Mononuclear cell (primary cell): ENCODE results near the gene ARHGAP25. TPM values are rescaled to one million over a fixed set of nuclear protein-coding genes. Genes with fewer than 3 reads are reported as not detected.

Experiments used
- H3K27me3 ChIP-seq: 2 replicates; pipeline ENCODE4 v1.6.0; 2011; ENCODE audit warnings: low read length, control low read depth; ENCODE audit not compliant: insufficient read depth
- H3K4me1 ChIP-seq: 2 replicates; pipeline ENCODE4 v1.5.1; 2011; ENCODE audit warnings: mild to moderate bottlenecking, low read length, control low read depth; ENCODE audit not compliant: insufficient read depth
- H3K4me3 ChIP-seq: 2 replicates; pipeline ENCODE4 v1.5.1; 2011; ENCODE audit warnings: mild to moderate bottlenecking, low read length, moderate library complexity
- H3K9me3 ChIP-seq: 2 replicates; pipeline ENCODE4 v1.5.1; 2011; ENCODE audit warnings: low read depth, mild to moderate bottlenecking, control low read depth, low read length
- total RNA-seq: library from RNA; depleted of rRNA; stranded (reverse); fragments of >200 nt; gene quantifications from one replicate; pipeline ENCODE4 v1.2.3, GENCODE V29; 2012

Gene ARHGAP25
- total RNA-seq, 1 donor: 28.2 TPM

GRCh38 chr2:68849579-68850030 lies 115.0 kb downstream of the ARHGAP25 start:
- Histone ChIP-seq H3K27me3 (no peaks in the 10 kb centered on the region), H3K9me3 (no peaks in the 10 kb centered on the region), H3K4me1 (no peaks in the 10 kb centered on the region), H3K4me3 (no peak overlapping the region)

GRCh38 chr2:68850524-68850923 lies 115.9 kb downstream of the ARHGAP25 start:
- H3K9me3 ChIP-seq: no peaks in the 10 kb centered on the region
- no peak overlapping the region for H3K4me3 ChIP-seq
- H3K4me1 ChIP-seq: no peaks in the 10 kb centered on the region
- H3K27me3 ChIP-seq: no peaks in the 10 kb centered on the region

GRCh38 chr2:68853035-68853434 lies 118.4 kb downstream of the ARHGAP25 start:
- Histone ChIP-seq H3K4me3 (no peak overlapping the region), H3K4me1 (peaks cover 11% of the 10 kb centered on the region), H3K27me3 (no peaks in the 10 kb centered on the region), H3K9me3 (no peaks in the 10 kb centered on the region)

- H3K4me1 ChIP-seq: peaks cover 19% of the 10 kb centered on the region
- H3K27me3 ChIP-seq: no peaks in the 10 kb centered on the region
- no peak overlapping the region for H3K4me3 ChIP-seq
- H3K9me3 ChIP-seq: no peaks in the 10 kb centered on the region
Observed at GRCh38 chr2:68853915-68854314, 119.3 kb downstream of the ARHGAP25 start.

GRCh38 chr2:68854476-68854875 lies 119.9 kb downstream of the ARHGAP25 start:
- no peaks in the 10 kb centered on the region for H3K9me3 ChIP-seq
- no peaks in the 10 kb centered on the region for H3K27me3 ChIP-seq
- H3K4me3 ChIP-seq: no peak overlapping the region
- H3K4me1 ChIP-seq: peaks cover 19% of the 10 kb centered on the region

- no peaks in the 10 kb centered on the region for H3K9me3 ChIP-seq
- H3K27me3 ChIP-seq: no peaks in the 10 kb centered on the region
- peaks cover 28% of the 10 kb centered on the region for H3K4me1 ChIP-seq
- H3K4me3 ChIP-seq: no peak overlapping the region
Observed at GRCh38 chr2:68855550-68855949, 120.9 kb downstream of the ARHGAP25 start.

- Histone ChIP-seq H3K27me3 (no peaks in the 10 kb centered on the region), H3K9me3 (no peaks in the 10 kb centered on the region), H3K4me1 (peaks cover 45% of the 10 kb centered on the region), H3K4me3 (no peak overlapping the region)
Observed at GRCh38 chr2:68857202-68857845, 122.7 kb downstream of the ARHGAP25 start.

- no peaks in the 10 kb centered on the region for H3K27me3 ChIP-seq
- H3K4me3 ChIP-seq: no peak overlapping the region
- H3K4me1 ChIP-seq: peaks cover 47% of the 10 kb centered on the region
- H3K9me3 ChIP-seq: no peaks in the 10 kb centered on the region
Observed at GRCh38 chr2:68857855-68858456, 123.3 kb downstream of the ARHGAP25 start.

GRCh38 chr2:68860111-68860510 lies 125.5 kb downstream of the ARHGAP25 start:
- H3K9me3 ChIP-seq: no peaks in the 10 kb centered on the region
- H3K27me3 ChIP-seq: no peaks in the 10 kb centered on the region
- no peak overlapping the region for H3K4me3 ChIP-seq
- H3K4me1 ChIP-seq: peaks cover 47% of the 10 kb centered on the region

- Histone ChIP-seq H3K27me3 (no peaks in the 10 kb centered on the region), H3K4me1 (peaks cover 47% of the 10 kb centered on the region), H3K4me3 (no peak overlapping the region), H3K9me3 (no peaks in the 10 kb centered on the region)
Observed at GRCh38 chr2:68861330-68861729, 126.7 kb downstream of the ARHGAP25 start.

- Histone ChIP-seq H3K9me3 (no peaks in the 10 kb centered on the region), H3K4me1 (peaks cover 37% of the 10 kb centered on the region), H3K4me3 (no peak overlapping the region), H3K27me3 (no peaks in the 10 kb centered on the region)
Observed at GRCh38 chr2:68862889-68863288, 128.3 kb downstream of the ARHGAP25 start.

- Histone ChIP-seq H3K27me3 (no peaks in the 10 kb centered on the region), H3K4me1 (peaks cover 28% of the 10 kb centered on the region), H3K4me3 (no peak overlapping the region), H3K9me3 (no peaks in the 10 kb centered on the region)
Observed at GRCh38 chr2:68863996-68864395, 129.4 kb downstream of the ARHGAP25 start.

GRCh38 chr2:68865108-68865507 lies 130.5 kb downstream of the ARHGAP25 start:
- Histone ChIP-seq H3K4me3 (no peak overlapping the region), H3K9me3 (no peaks in the 10 kb centered on the region), H3K4me1 (peaks cover 23% of the 10 kb centered on the region), H3K27me3 (no peaks in the 10 kb centered on the region)

GRCh38 chr2:68870215-68870614 lies 135.6 kb downstream of the ARHGAP25 start:
- H3K9me3 ChIP-seq: no peaks in the 10 kb centered on the region
- H3K4me3 ChIP-seq: no peak overlapping the region
- no peaks in the 10 kb centered on the region for H3K4me1 ChIP-seq
- no peaks in the 10 kb centered on the region for H3K27me3 ChIP-seq

GRCh38 chr2:68871159-68871764 lies 136.7 kb downstream of the ARHGAP25 start, which contains the start of gene BMP10:
BMP10 (minus strand) TSS chr2:68871397; CDS start chr2:68871358, 39 bp downstream.
- Histone ChIP-seq H3K9me3 (no peaks in the 10 kb centered on the region), H3K4me1 (no peaks in the 10 kb centered on the region), H3K27me3 (no peaks in the 10 kb centered on the region), H3K4me3 (no peak within 1 kb of the TSS)
